Loucy (cell line): ENCODE measurements around the gene SLC7A4.
"Not testable (repeated sequence)": the region's sequence is repeated elsewhere in the genome, so short reads cannot be mapped to it uniquely, and the experiment has no call there.

Source experiments
- H2AFZ ChIP-seq: fragments of 200-600 bp; sonication (generic); 2 replicates; pipeline ENCODE4 v1.6.0; 2016; ENCODE audit warnings: antibody characterized with exemption, mild to moderate bottlenecking, low read length, moderate library complexity
- H3F3A ChIP-seq: fragments of 200-600 bp; 2 replicates; pipeline ENCODE4 v1.6.0; 2016; ENCODE audit warnings: antibody characterized with exemption, low read depth, mild to moderate bottlenecking
- H3K27me3 ChIP-seq: fragments of 200-600 bp; sonication (generic); 2 replicates; pipeline ENCODE4 v1.6.1; 2014; ENCODE audit warnings: low read length, mild to moderate bottlenecking; ENCODE audit not compliant: insufficient read depth, poor library complexity, severe bottlenecking
- H3K36me3 ChIP-seq: fragments of 200-600 bp; sonication (generic); 2 replicates; pipeline ENCODE4 v1.6.1; 2016; ENCODE audit warnings: low read length; ENCODE audit not compliant: insufficient read depth
- H3K4me1 ChIP-seq: fragments of 200-600 bp; sonication (generic); 2 replicates; pipeline ENCODE4 v1.5.1; 2014; ENCODE audit warnings: low read length, mild to moderate bottlenecking; ENCODE audit not compliant: insufficient read depth, poor library complexity, severe bottlenecking
- H3K4me2 ChIP-seq: fragments of 200-600 bp; sonication (generic); 2 replicates; pipeline ENCODE4 v1.6.0; 2014; ENCODE audit warnings: antibody characterized with exemption, low read length, low read depth, mild to moderate bottlenecking; ENCODE audit not compliant: poor library complexity, severe bottlenecking
- H3K4me3 ChIP-seq: fragments of 200-600 bp; sonication (generic); 2 replicates; pipeline ENCODE4 v1.5.1; 2014; ENCODE audit warnings: low read length, mild to moderate bottlenecking, mixed read lengths; ENCODE audit not compliant: poor library complexity, severe bottlenecking
- H3K79me2 ChIP-seq: fragments of 200-600 bp; sonication (generic); 2 replicates; pipeline ENCODE4 v1.6.1; 2014; ENCODE audit warnings: low read length; ENCODE audit not compliant: insufficient read depth
- H3K9ac ChIP-seq: fragments of 200-600 bp; sonication (generic); 2 replicates; pipeline ENCODE4 v1.6.0; 2014; ENCODE audit warnings: mild to moderate bottlenecking, low read depth, low read length, moderate library complexity; ENCODE audit not compliant: poor library complexity, severe bottlenecking
- H3K9me2 ChIP-seq: fragments of 200-600 bp; sonication (generic); replicated peaks from 2 replicates; pipeline ENCODE4 v1.6.1; 2016; ENCODE audit warnings: low read depth, low read length, mixed read lengths
- H3K9me3 ChIP-seq: fragments of 200-600 bp; sonication (generic); 2 replicates; pipeline ENCODE4 v1.6.1; 2014; ENCODE audit warnings: mild to moderate bottlenecking, antibody characterized with exemption, low read length, low read depth; ENCODE audit not compliant: insufficient read depth
- H4K20me1 ChIP-seq: fragments of 200-600 bp; sonication (generic); 2 replicates; pipeline ENCODE4 v1.6.0; 2014; ENCODE audit warnings: antibody characterized with exemption, low read length, mild to moderate bottlenecking; ENCODE audit not compliant: insufficient read depth, poor library complexity, severe bottlenecking
- CTCF ChIP-seq: fragments of 200-600 bp; sonication (generic); conservative IDR thresholded peaks from 2 replicates; pipeline ENCODE4 v1.5.1; 2014; ENCODE audit warnings: mild to moderate bottlenecking, antibody characterized with exemption, low read length
- EZH2phosphoT487 ChIP-seq: fragments of 200-600 bp; IDR thresholded peaks from 2 replicates; pipeline ENCODE4 v1.6.1; 2018; ENCODE audit warnings: antibody characterized with exemption, mild to moderate bottlenecking, moderate library complexity, borderline replicate concordance

The SLC7A4 gene

GRCh38 chr22:21073023-21073422 is 40.7 kb upstream of the SLC7A4 start:
- no peaks in the 10 kb centered on the region for H3K27me3 ChIP-seq
- H3K4me2 ChIP-seq = no peak overlapping the region
- H3K9me2 ChIP-seq = no peaks in the 10 kb centered on the region
- H3F3A ChIP-seq = no peaks in the 10 kb centered on the region
- H3K4me1 ChIP-seq = no peaks in the 10 kb centered on the region
- H3K9me3 ChIP-seq = no peaks in the 10 kb centered on the region
- H3K4me3 ChIP-seq = no peak overlapping the region
- H2AFZ ChIP-seq = no peak overlapping the region
- H3K36me3 ChIP-seq = no peaks in the 10 kb centered on the region
- H3K79me2 ChIP-seq = no peaks in the 10 kb centered on the region
- TF ChIP-seq EZH2phosphoT487 (no peak), CTCF (no peak)
- no peak overlapping the region for H3K9ac ChIP-seq
- H4K20me1 ChIP-seq = no peaks in the 10 kb centered on the region

GRCh38 chr22:21071796-21072195 is 39.4 kb upstream of the SLC7A4 start:
- not testable (repeated sequence) for H3K4me1 ChIP-seq, H3K9me3 ChIP-seq, H3K36me3 ChIP-seq, H3K79me2 ChIP-seq, H3F3A ChIP-seq, H3K9me2 ChIP-seq, H3K9ac ChIP-seq, H4K20me1 ChIP-seq, H2AFZ ChIP-seq, H3K27me3 ChIP-seq, H3K4me3 ChIP-seq, H3K4me2 ChIP-seq

GRCh38 chr22:21070690-21071615 is 38.6 kb upstream of the SLC7A4 start:
- H2AFZ ChIP-seq = no peak overlapping the region
- no peaks in the 10 kb centered on the region for H3F3A ChIP-seq
- no peaks in the 10 kb centered on the region for H3K27me3 ChIP-seq
- no peaks in the 10 kb centered on the region for H3K9me2 ChIP-seq
- no peaks in the 10 kb centered on the region for H3K9me3 ChIP-seq
- no peak overlapping the region for H3K4me3 ChIP-seq
- no peaks in the 10 kb centered on the region for H4K20me1 ChIP-seq
- no peaks in the 10 kb centered on the region for H3K36me3 ChIP-seq
- TF ChIP-seq CTCF = no peak
- TF ChIP-seq EZH2phosphoT487 = no peak
- H3K4me1 ChIP-seq = no peaks in the 10 kb centered on the region
- no peak overlapping the region for H3K4me2 ChIP-seq
- no peaks in the 10 kb centered on the region for H3K79me2 ChIP-seq
- H3K9ac ChIP-seq = no peak overlapping the region

GRCh38 chr22:21069375-21069774 is 37.0 kb upstream of the SLC7A4 start:
- Histone ChIP-seq H2AFZ (no peak overlapping the region), H4K20me1 (no peaks in the 10 kb centered on the region), H3K9me2 (no peaks in the 10 kb centered on the region), H3K9ac (no peak overlapping the region), H3K79me2 (no peaks in the 10 kb centered on the region), H3K4me3 (no peak overlapping the region), H3K27me3 (no peaks in the 10 kb centered on the region), H3K4me1 (no peaks in the 10 kb centered on the region), H3K9me3 (no peaks in the 10 kb centered on the region), H3F3A (no peaks in the 10 kb centered on the region), H3K4me2 (no peak overlapping the region), H3K36me3 (no peaks in the 10 kb centered on the region)
- TF ChIP-seq EZH2phosphoT487 (no peak), CTCF (no peak)
